Activated gamma-delta T cell (primary cell): ENCODE data around the gene TAS2R13.

Source experiments
- DNase-seq: peaks from one replicate; lab custom pipeline; 2025; lab: John Stamatoyannopoulos, UW
- total RNA-seq, 2 donors: gene quantifications; one replicate each; lab custom pipeline; 2026; lab: John Stamatoyannopoulos, UW

TAS2R13 gene, protein sequence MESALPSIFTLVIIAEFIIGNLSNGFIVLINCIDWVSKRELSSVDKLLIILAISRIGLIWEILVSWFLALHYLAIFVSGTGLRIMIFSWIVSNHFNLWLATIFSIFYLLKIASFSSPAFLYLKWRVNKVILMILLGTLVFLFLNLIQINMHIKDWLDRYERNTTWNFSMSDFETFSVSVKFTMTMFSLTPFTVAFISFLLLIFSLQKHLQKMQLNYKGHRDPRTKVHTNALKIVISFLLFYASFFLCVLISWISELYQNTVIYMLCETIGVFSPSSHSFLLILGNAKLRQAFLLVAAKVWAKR
- total RNA-seq, result 1.1 to 1.4 reads per million in 2 donors

DNA sequence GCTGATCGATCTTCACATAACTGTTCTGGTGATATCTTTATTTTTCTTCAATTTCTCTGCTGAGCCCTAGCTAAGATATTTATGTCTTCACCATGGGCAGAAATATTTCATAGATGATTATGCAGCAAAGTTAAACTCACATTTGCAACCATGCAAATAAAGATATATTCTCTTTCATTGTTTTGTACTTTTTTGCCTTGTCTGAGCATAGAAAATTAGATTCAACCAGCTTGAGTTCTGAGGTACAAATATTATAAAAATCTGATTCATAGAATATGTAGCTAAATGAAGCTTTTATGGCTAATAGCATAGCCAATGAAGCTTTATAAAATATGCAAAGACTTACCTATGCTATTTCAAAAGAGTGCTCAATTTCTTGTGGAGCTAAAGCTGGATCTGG, at the start of gene TAS2R13:
TAS2R13 (minus strand) TSS at position 101 of the 400 bp plus-strand sequence. CDS start 264 bp downstream, outside the sequence.
- no peak for DNase-seq

- DNase-seq, result no peak
These were observed 48.4 kb upstream of the TAS2R13 start for GRCh38 chr12:10957741-10958140.

GRCh38 chr12:10956085-10956484, 46.7 kb upstream of the TAS2R13 start:
- DNase-seq, result no peak

DNA sequence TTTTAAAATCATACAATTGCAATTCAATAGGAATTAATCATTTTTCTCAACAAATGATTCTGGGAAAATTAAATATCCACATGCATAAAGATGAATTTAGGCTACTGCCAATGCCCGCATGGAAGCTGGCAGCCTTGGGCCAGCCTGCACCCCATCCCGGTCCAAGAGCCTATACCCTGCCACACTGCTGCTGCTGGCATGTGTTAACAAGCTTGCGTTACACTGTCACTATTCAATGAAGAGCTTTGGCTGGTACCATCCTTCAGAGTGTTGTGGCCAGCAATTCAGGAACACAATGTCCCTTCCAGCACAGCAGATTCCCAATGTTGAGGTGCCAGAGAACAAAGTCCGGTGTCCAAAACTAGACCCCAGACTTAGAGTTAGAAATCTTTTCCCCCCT, 43.3 kb upstream of the TAS2R13 start:
- no peak for DNase-seq

DNA sequence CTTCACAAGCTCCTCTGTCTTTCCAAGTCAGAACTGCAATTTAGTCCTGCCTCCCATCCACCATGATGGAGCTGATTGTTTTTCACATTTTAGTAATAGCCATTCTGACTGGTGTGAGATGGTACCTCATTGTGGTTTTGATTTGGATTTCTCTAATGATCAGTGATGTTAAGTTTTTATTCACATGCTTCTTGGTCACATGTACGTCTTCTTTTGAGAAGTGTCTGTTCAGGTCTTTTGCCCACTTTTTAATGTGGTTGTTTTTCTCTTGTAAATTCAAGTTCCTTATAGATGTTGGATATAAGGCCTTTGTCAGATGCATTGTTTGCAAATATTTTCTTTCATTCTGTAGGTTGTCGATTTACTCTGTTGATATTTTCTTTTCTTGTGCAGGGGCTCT, 33.8 kb upstream of the TAS2R13 start:
- DNase-seq, result no peak

DNA sequence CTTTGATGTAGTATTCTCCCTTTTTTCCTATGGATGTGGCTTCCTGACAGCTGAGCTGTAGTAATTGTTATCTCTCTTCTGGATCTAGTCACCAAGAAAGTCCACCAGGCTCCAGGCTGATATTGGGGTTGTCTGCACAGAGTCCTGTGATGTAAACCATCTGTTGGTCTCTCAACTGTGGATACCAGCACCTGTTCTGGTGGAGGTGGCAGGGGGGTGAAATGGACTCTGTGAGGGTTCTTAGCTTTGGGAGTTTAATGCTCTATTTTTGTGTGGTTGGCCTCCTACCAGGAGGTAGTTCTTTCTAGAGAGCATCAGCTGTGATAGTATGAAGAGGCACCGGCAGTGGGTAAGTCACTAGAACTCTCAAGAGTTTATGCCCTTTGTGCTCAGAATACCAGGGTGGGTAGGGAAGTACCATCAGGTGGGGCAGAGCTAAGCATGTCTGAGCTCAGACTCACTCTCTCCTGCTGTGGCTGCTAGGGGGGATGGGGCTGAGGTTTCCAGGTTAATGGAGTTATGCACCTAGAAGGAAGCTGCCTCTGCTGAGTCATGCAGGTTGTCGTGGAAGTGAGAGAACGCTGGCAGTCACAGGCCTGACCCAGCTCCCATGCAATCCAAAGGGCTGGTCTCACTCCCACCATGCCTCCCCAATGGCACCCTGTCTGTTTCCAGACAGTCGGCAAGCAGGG, 32.7 kb upstream of the TAS2R13 start:
- no peak for DNase-seq

- DNase-seq, result no peak
These were observed 32.0 kb upstream of the TAS2R13 start for GRCh38 chr12:10941369-10941768.

- DNase-seq, result no peak
These were observed 31.0 kb upstream of the TAS2R13 start for GRCh38 chr12:10940389-10940788.

DNA sequence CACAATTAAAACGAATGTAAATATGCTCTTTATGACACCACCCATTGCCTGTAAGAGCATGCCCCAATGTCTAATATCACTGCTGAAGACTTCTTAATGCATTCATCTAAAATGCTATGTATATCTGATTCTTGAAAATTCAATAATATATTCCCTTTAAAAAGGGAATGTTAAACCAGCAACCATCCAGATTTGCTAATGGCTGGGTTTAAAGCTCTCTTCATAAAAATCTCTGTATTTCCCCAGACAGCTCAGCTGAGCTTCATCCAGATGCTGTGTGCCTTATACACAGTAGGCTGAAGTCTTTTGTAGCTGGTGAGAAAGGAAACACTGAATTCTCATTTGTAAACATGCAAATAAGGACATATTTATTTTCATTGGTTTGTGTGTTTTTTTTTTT, 29.8 kb upstream of the TAS2R13 start, which contains the start of gene TAS2R14:
TAS2R14 (minus strand) TSS at position 101 of the 400 bp plus-strand sequence; CDS start at position 45, 56 bp downstream.
- no peak for DNase-seq

DNA sequence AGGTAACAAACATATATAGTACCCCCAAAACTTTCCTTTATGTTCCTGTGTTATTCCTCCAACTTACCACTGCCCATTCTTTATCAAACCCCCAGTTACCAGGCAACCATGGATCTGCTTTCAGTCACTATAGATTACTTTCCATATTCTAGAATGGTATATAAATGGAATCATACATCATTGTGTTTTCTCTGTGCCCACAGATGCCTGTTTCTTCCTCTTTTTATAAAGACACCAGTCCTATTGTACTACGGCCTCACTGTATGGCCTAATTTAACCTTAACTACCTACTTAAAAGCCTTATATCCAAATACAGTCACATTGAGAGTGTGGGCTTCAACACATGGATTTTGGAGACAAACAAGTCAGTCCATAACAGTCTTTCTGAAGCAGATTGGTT, 27.1 kb upstream of the TAS2R13 start:
- DNase-seq, result no peak

DNA sequence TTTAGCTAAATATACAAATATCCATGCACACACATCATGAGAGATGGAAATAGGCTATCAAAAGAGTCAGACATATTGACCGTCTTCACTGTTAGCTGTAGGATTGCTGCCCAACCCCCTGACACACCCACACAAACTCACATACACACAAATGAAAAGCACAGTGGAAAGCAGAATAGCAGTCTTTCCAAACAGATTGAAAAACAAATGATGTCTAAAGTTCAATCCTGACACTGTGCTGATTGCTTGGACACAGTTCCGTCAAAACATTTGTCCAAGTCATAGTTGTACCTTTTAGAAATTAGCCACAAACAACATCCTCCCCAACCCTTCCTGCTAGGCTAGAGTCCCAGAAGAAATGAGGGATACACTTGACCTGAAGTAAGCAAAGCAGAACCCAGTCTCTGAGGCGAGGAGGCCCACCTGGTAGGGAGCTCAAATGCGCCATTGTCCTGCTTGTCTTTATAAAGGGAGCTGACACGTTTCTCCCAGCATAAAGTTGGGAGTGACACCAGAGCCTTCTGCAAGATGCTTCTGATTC, 19.5 kb upstream of the TAS2R13 start, which contains the start of gene PRH2:
PRH2 (plus strand) TSS at position 491 of the 541 bp plus-strand sequence; CDS start at position 529, 38 bp downstream.
- DNase-seq, result no peak

GRCh38 chr12:10926269-10926668, 16.9 kb upstream of the TAS2R13 start:
- no peak for DNase-seq

GRCh38 chr12:10919809-10920208, 10.4 kb upstream of the TAS2R13 start:
- no peak for DNase-seq

DNA sequence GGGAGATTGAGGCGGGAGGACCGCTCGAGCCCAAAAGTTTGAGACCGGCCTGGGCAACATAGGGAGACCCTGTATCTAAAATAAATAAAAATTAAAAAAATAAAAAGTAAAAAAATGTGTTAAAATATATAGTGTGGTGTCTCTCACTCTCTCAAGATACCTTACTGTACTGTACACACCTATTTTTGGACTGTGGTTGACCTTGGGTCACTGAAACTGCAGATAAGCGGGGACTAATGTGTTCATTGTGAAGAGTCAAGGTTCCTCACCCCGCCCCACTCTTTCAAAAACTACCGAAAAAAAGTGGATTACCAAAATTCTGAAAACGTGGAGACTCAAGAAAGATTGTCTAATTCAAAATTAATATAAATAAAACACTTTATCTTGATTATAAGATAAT, 1.0 kb upstream of the TAS2R13 start:
- no peak for DNase-seq

DNA sequence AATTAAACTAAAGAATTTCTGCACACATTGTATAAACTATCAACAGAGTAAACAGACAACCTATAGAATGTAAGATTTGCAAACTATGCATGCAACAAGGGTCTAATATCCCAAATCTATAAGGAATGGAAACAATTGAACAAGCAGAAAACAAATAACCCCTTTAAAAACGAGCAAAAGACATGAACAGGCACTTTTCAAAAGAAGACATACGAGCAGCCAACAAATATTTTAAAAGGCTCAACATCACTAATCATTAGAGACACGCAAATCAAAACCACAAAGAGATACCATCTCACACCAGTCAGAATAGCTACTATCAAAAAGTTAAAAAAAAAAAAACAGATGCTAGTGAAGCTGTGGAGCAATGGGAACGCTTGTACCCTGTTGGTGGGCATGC, 4.7 kb downstream of the TAS2R13 start:
- DNase-seq, result no peak

DNA sequence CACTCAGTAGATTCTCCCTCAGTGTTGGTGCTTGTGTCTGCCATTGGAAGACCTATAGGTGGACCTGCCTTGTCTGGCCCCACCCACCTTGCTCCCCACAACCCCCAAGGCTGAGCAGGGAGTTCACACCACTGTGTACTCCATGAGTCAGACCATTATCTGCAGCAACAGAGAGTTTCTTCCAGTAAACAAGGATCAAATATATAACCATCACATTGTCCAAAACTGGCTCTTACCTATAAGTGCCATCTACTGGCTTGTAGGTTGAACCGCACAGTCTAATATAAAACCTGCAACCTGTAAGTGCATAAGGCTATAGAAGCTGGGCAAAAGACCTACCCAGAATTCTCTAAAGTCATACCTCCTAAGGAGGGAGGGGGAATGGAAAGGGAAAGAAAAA, 7.9 kb downstream of the TAS2R13 start:
- DNase-seq, result no peak

- no peak for DNase-seq
These were observed 8.4 kb downstream of the TAS2R13 start for GRCh38 chr12:10900972-10901371.

DNA sequence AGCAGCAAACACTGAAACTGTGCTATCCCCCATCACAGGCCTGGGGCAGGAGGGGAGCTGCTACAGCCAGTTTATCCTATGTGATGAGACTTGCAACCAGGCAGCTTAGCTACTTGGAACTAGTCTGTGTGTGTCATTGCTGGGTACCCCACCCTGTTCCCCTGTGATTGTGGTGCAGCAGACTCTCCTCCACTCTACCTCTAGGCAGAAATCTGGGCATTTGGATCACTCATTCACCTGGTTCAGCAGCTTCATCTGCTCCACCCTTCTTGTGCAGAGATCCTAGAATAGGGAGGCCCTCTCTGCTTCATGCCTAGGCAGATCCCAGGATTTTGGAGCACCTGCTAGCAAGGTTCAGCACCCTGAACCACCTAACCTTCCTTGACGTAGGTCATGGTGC, 8.8 kb downstream of the TAS2R13 start:
- DNase-seq, result no peak

DNA sequence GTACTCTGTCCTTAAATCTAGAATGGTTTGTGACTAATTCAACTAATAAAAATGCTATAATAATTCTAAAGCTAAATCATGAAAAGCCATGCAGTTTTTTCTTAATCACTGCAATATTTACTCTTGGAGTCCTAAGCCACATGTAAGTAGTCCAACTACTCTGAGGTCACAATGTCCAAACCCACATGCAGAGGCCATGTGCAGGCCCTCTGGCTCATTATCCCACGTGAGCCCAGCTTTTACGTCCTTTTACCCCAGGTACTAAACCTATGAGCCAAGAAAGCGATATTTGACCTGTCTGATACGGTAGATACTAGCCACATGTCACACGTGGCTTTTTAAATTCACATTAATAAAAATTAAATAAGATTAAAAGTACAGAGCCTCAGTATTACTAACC, 12.5 kb downstream of the TAS2R13 start:
- DNase-seq, result no peak

DNA sequence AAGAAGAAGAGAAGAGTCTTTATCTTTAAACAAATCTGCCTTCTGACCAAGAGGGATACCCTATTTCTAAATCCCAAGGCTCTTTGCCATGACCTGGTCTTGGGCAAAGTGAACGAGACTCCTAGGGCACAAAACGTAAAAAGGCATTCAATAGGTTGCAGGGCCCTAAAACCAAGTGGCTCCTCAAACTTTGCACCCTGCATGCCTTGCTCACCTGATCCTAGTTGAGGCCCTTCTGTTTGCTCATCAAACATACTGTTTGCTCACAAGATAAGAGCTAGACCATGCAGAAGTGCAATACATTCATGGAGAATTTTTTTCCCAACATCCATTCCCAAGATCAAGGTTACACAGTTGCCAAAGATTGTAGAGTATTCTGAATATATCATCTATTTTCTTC, 17.4 kb downstream of the TAS2R13 start:
- no peak for DNase-seq

GRCh38 chr12:10889226-10889625, 20.1 kb downstream of the TAS2R13 start:
- no peak for DNase-seq

- no peak for DNase-seq
These were observed 25.2 kb downstream of the TAS2R13 start, which contains the start of gene PRH1 for GRCh38 chr12:10884086-10884725. Gene PRH1 (minus strand): TSS chr12:10884255. CDS start chr12:10884217, 38 bp downstream.
